PFSK-1 (cell line): Measurements from ENCODE around the gene VPS18.

Experiments used
- FOXP2 ChIP-seq: optimal IDR thresholded peaks from 2 replicates; pipeline ENCODE3; 2011; ENCODE audit warnings: borderline replicate concordance, control low read depth, inconsistent platforms; ENCODE audit not compliant: insufficient read depth; ENCODE audit errors: extremely low read length, extremely low read depth
- POLR2AphosphoS5 ChIP-seq: IDR thresholded peaks from 2 replicates; pipeline ENCODE4 v1.6.1; 2012; ENCODE audit warnings: low read depth, mild to moderate bottlenecking, control low read depth, low read length, moderate library complexity
- SIN3A ChIP-seq: IDR thresholded peaks from 2 replicates; pipeline ENCODE4 v1.6.1; 2012; ENCODE audit warnings: mild to moderate bottlenecking, low read length, moderate library complexity, borderline replicate concordance; ENCODE audit not compliant: insufficient read depth
- TAF1 ChIP-seq: IDR thresholded peaks from 2 replicates; pipeline ENCODE4 v1.6.1; 2012; ENCODE audit warnings: low read length, control low read depth, borderline replicate concordance; ENCODE audit not compliant: insufficient read depth
- TF ChIP-seq, protein P1 (sequence below), 2 experiments: IDR thresholded peaks; 2 replicates each; pipeline versions ENCODE4 v1.6.1 to v1.8.0; 2011 to 2012; ENCODE audit warnings: low read depth in 2 of 2, low read length in 2 of 2, control low read depth in 1 of 2, inconsistent platforms in 1 of 2, mild to moderate bottlenecking in 1 of 2, moderate library complexity in 1 of 2; ENCODE audit not compliant: insufficient read depth in 1 of 2

The VPS18 gene

DNA sequence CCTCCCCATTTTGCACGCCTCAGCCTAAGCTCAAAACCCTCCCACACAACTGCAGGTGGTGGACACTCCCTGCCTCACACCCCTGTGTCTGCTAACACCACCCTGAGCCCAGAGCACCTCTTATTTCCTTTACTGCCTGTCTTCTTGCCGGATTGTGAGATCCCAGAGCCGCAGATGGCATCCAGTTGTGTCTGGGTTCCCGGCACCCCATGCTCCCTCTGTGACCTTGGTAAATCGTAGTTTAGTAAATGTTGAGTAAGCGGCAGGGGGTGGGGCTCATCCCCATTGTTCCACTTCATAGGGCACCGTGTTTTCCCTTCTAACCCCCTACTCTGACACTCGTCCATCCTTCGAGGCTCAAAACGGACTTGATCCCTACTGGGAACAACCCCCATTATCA is 35.5 kb upstream of the VPS18 start:
- TF ChIP-seq POLR2AphosphoS5 (no peak), TAF1 (no peak), FOXP2 (no peak)

DNA sequence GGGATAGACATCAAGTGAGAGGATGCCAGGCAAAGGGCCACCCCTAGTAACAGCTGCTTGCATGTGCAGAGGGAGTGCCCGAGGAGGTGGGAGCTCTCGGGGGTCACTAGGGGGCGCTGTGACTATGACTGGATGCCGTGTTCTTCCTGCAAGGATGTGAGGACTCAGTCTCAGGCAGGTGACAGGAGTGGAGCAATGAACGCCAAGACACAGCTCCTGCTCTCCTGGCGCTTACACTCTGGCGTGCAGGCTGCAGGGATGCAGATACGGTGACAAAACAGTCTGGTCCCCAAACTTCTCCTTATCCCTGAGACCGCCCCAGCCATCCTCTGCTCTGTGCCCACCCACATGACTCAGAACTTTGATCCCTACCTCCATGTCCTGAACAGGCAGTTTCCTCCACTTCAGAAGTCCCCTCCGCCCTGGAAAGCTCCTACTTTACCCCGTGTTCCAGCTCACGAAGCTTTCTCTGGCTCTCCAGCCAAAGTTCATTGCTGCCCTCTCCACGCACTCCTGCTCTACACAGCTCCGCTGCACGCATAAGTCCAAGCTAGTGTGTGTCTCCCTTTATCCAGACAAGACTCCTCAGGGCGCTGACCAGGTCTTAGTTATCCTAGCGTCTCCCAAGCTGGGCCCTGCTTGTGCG is 34.9 kb upstream of the VPS18 start:
- TF ChIP-seq POLR2AphosphoS5 (no peak), FOXP2 (no peak), SIN3A (no peak), TAF1 (no peak)
- TF ChIP-seq, protein P1, sequence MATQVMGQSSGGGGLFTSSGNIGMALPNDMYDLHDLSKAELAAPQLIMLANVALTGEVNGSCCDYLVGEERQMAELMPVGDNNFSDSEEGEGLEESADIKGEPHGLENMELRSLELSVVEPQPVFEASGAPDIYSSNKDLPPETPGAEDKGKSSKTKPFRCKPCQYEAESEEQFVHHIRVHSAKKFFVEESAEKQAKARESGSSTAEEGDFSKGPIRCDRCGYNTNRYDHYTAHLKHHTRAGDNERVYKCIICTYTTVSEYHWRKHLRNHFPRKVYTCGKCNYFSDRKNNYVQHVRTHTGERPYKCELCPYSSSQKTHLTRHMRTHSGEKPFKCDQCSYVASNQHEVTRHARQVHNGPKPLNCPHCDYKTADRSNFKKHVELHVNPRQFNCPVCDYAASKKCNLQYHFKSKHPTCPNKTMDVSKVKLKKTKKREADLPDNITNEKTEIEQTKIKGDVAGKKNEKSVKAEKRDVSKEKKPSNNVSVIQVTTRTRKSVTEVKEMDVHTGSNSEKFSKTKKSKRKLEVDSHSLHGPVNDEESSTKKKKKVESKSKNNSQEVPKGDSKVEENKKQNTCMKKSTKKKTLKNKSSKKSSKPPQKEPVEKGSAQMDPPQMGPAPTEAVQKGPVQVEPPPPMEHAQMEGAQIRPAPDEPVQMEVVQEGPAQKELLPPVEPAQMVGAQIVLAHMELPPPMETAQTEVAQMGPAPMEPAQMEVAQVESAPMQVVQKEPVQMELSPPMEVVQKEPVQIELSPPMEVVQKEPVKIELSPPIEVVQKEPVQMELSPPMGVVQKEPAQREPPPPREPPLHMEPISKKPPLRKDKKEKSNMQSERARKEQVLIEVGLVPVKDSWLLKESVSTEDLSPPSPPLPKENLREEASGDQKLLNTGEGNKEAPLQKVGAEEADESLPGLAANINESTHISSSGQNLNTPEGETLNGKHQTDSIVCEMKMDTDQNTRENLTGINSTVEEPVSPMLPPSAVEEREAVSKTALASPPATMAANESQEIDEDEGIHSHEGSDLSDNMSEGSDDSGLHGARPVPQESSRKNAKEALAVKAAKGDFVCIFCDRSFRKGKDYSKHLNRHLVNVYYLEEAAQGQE (IDR thresholded peaks at IDR 0.05; ENCODE audit: insufficient read depth in 1 of 2, low read depth in 2 of 2, low read length in 2 of 2): no peak

DNA sequence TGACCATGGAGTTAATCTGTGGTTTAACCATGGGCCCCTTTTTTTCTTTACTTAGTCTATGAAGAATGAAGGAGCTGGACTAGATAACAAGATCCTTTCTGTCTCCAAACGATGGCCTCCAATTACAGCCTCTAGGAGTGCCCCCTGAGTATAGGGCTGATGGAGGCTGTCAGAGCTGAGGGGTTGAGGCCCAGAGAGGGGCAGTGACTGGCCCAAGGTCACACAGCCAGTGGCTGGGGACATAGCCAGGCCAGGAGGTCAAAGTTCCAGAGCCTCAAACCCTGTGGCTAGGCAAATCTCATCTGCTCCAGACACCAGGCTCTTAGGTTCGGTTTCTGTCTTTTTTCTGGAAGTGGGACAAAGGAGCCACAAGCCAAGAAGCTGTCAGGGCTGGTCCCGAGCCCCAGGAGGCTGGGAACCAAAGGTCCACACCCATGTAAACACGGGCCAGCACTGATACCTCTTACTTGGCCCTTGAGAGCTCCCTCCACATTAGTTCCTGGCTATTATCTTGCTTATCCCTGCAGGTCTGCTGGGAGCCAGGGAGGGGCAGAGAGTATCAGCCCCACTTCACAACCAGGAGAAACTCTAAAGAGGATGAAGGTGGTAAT is 30.5 kb upstream of the VPS18 start:
- TF ChIP-seq, protein P1 (IDR thresholded peaks at IDR 0.05; ENCODE audit: insufficient read depth in 1 of 2, low read depth in 2 of 2, low read length in 2 of 2): no peak
- TF ChIP-seq TAF1: no peak

DNA sequence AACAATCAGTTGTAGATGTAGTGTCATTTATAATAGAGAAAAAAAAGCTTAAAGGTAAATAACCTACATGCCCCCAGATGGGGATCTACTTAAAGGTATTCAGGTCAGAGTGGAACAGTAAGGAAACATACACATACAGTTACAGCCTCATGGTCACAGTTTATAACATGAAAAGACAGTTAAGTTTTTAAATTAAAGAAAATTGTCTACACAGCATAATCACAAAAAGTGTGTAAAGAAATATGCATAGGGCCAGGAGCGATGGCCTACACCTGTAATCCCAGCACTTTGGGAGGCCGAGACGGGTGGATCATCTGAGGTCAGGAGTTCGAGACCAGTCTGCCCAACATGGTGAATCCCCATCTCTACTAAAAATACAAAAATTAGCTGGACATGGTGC is 27.1 kb upstream of the VPS18 start:
- TF ChIP-seq POLR2AphosphoS5 (no peak), SIN3A (no peak), FOXP2 (no peak), TAF1 (no peak)
- TF ChIP-seq, protein P1 (IDR thresholded peaks at IDR 0.05; ENCODE audit: insufficient read depth in 1 of 2, low read depth in 2 of 2, low read length in 2 of 2): no peak

DNA sequence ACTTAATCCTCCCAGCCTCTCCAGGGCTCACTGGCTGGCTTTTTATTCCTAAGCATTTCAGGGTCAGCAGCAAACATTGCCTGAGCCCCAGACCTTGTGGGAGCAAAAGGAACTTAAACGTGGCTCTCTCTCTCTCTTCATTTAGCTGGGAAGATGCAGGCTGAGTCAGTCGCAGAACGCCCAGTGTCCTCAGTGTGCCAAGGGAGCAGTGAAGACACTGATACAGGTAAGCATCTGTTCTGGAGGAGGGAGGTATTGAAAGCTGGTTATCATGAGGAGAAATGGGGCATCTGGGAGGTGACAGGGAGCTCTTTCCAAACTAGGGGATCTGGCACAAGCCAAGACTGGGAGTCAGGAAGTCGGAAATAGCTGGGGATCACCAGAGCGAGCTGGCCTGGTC is 24.6 kb upstream of the VPS18 start:
- TF ChIP-seq POLR2AphosphoS5 (no peak), FOXP2 (no peak), SIN3A (no peak), TAF1 (no peak)
- TF ChIP-seq, protein P1 (IDR thresholded peaks at IDR 0.05; ENCODE audit: insufficient read depth in 1 of 2, low read depth in 2 of 2, low read length in 2 of 2): no peak
